COLO668 (cell line): Measurements from ENCODE around the gene RERE.
"Not testable (repeated sequence)": the region's sequence is repeated elsewhere in the genome, so short reads cannot be mapped to it uniquely, and the experiment has no call there.

Source experiments
- DNase-seq: peaks from one replicate; lab custom pipeline; 2025; ENCODE audit not compliant: unreplicated experiment; lab: John Stamatoyannopoulos, UW

The RERE gene

DNA sequence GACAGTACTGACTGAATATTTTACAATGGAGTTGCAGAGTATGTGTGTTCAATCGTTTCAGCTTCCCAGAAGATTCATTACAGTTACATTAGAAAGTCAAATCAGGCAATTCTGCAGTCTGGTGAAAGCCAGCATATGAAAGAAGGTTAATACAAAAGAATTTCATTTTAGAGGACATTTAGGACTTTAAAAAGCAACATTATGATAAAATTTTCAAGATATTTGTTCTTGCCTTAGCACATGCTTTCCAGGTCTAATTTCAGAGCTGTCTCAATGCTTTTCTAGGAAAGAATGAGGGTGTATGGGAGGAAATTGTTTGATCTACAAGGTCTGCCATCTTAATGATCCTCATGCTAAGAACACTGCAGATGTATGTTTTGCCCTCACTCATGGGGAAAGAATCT is 63.2 kb downstream of the RERE start:
- DNase-seq: no peak

DNA sequence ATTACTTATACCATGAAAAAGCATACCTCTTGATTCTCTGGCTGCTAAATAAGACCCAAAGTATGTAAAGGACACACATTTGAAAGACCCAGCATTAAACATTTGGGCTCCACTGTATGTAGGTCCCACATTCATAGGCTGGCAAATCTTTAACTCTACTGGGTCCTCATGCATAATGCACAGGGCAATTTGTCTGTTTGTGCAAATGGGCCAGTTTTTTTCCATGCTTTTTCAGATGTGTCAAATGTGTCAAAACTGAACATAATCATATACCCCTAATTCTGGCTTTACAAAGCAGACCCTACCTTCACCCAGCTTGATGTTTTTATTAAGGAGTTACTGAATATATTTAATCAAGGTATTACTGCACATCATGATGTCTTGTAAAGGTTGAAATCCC is 63.7 kb downstream of the RERE start:
- no peak for DNase-seq

DNA sequence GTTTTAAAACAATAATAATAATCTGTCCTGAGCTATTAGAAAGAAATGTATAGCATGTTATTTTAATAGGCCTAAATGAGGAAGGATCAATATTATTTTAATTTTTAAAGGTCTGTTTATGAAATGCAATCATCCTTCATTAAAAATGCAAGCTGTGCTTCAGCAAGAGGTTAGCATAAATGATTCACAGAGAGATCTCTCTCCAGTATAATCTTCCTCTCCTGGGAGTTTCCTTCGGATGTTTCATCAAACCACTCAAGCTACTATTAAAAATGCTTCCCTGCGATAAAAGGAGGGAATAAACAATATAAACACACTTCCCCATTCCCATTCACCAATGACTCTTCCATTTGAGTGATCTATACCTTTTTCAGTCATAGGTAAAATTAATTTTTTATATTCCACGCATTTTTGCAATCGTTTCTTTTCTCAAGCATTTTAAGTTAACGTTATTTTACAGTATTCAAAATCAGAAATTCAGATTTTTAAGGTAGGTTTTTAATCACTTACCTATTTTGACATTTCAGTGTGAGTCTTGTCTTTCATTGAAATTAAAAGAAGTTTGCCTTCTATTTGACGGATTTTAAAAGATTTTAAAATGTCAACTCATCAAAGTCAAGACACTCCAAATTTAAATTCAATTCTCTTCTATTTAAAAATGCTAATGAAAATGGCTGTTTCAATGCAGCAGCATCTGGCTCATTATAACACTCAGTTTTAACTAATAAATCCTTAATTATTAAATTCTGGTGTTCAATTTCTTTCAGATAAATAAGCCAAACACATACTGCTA is 64.3 kb downstream of the RERE start:
- DNase-seq: no peak

DNA sequence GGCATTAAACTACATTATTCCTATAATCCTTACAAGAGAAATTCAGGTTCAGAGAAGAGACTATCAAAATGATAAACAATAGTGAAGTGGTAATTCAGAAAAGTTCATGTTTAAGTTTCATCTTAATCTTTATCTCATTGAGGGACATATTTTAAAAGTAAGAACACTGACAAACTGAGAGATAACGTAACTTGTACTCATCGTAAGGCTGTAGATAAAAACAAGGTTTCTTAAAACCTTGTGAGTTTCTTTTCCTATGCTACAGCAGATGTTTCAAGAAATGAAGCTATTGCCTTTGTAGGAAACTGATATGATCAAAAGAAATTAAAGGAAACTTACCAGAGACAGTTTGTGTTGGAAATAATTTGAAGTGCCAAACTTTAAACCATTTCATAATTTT is 65.0 kb downstream of the RERE start:
- no peak for DNase-seq

DNA sequence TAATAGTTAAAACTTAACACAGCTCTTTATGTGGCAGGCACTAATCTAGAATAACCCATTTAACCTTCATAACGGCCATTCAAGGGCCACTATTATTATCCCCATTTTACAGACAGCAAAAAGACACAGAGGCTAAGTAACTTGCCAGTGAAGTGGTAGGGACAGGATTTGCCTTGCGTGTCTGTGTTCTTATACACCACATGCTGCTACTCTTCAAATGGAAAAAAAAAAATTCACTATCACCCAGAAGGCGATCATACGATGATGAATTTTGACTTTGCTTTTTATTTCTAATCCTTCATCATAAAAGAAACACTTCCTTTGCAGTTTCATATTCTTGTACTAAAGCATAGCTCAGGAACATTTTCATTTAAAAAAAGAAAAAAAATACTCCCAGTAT is 65.5 kb downstream of the RERE start:
- DNase-seq: no peak

DNA sequence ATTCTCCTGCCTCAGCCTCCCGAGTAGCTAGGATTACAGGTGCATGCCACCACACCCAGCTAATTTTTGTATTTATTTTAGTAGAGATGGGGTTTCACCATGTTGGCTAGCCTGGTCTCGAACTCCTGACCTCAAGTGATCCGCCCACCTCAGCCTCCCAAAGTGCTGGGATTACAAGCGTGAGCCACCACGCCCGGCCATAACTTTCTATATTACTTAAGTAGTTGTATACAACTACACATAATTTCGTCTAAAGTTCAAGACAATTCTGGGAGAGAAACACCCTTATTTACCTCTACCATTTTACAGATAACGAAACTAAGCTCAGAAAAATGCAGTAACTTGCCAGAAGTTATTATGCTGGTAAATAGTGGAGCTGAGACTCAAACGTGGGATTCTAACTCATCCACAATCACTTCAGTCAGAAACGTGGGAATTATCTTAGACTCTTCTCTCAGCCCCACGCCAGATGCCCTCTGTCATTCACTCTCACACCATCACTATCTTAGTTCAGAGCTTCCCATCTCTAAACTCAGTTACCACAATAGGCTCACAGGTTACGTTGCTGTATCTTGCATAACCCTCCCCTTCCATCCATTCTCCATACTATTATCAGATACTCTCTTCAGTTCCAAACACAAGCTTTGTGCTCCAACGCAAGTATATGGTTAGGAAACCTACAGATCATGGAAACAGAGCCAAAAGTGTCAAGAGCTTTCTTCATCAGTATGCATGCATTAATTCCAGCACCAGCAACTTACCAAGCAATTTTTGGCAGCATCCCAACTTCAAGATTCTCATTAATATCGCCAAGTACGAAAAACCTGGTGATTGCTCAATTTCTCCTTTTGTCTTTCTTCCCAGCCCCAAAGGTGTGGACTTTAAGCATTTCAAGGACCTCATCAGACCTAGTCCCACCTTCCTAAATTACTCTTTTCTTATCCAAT is 69.3 kb downstream of the RERE start:
- no peak for DNase-seq

DNA sequence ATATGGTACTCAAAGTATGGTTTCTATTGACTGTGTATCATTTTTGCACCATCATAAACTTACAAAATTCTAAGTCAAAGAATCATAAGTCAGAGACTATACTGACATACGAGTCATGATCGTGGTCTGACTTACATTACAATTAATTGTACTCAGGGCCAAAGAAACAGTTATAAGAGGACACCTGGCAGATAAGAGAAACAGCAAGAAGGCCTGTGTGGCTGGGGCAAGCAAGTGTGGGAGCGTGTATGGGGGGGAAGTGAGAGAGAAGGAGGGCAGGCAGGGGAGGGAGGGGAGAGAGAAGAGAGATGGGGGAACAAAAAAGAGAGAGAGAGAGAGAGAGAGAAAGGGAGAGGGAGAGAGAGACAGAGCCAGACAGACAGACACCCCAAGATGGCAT is 70.9 kb downstream of the RERE start:
- no peak for DNase-seq

DNA sequence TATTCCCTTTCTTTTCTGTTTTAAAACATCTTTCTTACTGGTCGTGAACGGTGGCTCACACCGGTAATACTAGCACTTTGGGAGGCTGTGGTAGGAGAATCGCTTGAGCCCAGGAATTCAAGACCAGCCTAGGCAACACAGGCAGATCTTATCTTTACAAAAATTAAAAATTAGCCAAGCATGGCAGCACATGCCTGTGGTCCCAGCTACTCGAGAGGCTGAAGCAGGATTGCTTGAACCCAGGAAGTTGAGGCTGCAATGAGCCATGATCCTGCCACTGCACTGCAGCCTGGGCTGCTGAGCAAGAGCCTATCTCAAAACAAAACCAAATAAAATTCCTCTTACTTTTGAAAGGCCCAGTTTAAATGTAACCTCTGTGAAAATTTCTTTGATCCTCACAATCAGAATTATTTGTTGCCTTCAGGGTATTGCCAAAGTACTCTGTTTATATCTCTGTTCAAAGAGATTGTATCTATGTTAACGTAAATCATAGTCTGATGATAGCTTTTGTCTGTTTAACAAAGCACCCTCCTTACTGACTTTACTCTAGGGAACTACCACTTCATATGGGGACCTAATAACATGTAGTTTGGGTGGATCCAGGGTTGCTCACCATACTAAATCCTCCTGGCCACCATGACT is 71.6 kb downstream of the RERE start:
- DNase-seq: no peak

DNA sequence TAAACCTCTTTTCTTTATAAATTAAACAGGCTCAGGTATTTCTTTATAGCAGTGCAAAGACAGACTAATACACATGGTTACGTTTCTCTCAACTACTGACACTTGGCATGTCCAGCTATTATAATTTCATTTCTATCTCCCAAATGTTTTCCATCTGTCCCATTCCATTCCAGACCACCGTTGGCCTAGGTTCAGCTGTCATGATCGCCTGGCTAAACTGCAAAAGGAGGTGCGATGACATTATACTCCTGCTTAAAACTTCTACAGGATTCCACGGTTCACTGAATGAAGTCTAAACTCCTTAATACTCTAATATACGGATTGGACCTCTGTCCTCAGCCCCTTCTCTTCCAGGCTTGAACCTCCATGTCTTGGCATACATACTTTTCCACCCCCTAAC is 72.1 kb downstream of the RERE start:
- DNase-seq: no peak

DNA sequence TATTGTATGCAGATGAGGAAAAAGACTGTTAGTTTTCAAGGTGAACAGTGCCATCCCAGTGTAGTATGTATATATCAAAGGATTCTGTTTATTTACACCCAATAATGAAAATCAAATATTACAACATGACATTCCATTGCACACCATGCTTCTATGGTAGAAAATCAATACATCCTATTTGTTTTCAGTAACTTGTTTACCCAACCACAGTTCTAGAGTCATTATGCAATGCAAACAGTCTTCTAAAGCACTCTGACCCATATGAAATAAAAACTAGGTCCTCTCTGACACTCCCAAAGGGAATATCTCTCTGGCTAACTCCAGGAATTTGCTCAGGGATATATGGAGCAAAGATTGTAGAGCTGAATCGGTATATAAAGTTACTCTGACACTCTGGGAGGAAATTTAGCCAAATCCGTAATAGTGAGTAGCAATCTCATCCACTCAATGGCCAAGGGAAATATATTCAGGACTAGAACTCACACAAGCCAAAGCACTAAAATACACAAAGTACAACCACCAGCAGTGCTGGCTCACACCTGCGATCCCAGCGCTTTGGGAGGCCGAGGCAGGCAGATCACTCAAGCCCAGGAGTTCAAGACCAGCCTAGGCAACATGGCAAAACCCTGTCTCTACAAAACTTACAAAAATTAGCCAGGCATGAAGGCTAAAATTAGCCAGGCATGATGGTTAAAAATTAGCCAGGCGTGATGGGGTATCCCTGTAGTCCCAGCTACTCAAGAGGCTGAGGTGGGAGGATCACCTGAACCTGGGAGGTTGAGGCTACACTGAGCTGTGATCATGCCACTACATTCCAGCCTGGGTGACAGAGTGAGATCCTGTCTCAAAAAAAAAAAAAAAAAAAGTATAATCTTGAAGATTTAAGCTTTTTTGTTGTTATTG is 75.2 kb downstream of the RERE start:
- DNase-seq: peak; percentile 26

DNA sequence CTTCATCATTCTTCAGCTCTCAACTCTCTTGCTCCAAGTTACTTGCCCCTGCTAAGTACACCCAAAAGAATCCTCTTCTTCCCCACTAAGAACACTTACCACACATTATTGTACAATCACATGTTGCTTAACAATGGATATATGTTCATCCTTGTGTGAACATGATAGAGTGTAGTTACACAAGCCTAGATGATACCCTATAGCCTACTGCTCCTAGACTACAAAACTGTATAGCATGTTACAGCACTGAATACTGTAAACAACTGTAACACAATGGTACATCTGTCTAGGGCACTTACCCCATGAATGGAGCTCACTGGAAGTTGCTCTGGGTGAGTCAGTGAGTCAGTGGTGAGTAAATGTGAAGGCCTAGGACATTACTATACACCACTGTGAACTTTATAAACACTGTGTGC is 77.4 kb downstream of the RERE start:
- no peak for DNase-seq

DNA sequence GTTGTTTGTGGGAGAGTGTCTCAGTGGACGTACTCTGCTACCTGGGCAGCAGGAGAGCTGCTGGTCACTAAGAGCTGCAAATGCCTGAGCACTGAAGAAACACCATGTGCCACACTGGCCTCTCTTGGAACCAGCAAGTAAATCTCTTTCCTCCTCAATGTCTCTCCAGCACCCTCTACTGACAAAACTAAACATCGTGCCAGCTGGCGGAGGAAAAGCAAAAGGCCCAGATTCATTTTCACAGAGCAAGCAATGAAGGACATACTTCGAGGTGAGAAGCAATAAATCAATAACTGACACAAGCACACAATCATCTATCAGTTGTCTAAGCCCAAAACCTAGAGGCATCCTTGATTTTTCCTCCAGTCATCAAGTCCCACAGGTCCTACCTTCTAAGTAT is 78.1 kb downstream of the RERE start:
- DNase-seq: no peak

DNA sequence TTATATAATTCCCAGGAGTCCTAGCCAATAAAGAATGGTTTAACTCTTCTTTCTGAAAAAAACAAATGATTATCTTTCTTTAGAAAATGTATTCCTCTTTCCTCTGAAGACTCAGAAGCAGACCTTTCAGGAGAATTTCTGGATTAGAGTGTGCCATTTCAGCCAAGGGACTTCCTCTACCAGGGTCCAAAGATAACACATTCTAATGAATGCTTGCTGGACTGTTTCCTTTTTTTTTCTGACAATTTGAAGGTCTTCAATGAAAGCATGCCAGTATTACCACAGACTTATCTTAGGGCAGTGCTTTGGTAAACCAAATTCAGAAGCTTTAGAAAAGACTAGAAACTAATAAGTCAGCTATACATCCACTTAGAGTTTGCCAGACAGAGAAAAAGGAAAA is 80.5 kb downstream of the RERE start:
- DNase-seq: no peak

DNA sequence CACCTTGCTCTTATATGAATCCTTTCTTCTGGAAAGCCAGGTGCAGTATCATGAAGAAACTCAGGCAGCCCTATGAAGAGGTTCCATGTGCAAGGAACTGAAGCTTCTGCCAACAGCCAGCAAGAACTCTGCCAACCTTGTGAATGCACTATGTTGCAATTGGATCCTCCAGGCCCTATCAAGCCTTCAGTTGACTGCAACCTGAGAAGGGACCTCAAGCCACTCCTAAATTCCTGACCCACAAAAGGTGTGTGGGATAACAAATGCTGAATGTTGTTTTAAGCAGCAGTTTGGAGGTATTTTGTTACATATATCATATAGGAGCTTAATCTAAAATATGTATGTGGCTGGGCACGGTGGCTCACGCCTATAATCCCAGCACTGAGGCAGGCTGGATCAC is 84.0 kb downstream of the RERE start:
- no peak for DNase-seq

DNA sequence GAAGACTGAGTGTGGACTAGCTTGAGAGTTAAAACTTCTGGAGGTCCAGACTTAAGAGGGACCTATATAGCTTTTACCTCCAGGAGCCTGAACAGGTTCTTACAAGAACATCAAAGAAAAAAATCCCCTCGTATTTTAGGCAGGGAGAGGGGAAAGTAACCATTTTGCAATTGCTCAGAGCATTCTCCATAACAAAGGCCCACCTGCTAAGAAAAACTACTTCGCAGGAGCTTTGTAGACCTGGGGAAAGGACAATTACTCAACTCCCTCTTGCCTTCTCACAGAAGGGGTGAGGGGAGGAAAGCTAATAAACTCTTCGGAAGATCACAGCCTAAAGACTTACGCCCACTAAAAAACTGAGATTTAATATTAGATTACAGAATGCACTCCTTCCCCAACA is 86.3 kb downstream of the RERE start:
- no peak for DNase-seq

DNA sequence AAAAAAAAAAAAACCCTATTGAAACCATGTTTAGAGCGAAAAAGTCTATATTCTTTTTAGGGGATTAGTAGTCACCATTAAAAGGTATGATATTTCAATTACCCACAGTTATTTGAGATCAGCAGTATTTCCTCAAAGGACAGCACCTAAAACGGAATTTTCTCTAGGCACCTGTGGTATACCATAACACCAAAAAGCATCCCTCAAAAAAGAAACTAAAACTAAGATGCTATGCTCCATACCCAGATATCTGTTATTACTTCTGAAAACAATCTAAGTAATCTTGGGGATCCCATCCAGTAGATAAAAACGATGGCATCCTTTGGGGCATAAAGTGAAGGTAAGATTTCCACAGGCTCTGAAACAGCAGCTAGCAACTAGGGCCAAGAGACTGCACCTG is 89.0 kb downstream of the RERE start:
- DNase-seq: no peak

DNA sequence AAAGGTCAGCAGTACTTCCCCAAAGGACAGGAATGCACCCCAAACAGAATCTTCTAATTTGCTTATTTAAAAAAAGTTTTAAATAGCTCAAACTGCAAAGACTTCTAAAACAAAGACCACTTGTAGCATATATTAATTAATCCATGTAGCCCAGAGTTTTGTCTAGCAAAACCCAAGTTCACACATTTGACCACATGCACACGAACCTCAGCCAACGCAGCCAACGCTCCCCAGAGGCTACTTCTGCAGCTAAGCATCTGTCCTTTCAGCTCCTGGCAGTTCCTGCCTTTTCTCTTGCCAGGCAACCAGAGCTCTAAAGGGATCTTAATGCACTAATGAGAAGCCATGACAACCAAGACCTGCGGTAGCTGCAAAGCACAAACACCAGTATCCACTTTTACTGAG is 89.6 kb downstream of the RERE start:
- DNase-seq: no peak

DNA sequence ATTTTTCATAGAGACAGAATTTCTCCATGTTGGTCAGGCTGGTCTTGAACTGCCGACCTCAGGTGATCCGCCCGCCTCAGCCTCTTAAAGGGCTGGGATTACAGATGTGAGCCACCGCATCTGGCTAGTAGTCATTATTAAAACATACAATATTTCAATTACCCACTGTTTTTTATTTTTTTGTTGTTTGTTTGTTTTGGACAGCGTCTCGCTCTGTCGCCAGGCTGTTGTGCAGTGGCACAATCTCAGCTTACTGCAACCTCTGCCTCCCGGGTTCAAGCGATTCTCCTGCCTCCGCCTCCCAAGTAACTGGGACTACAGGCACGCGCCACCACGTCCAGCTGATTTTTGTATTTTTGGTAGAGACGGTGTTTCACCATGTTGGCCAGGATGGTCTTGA is 90.1 kb downstream of the RERE start:
- not testable (repeated sequence) for DNase-seq

DNA sequence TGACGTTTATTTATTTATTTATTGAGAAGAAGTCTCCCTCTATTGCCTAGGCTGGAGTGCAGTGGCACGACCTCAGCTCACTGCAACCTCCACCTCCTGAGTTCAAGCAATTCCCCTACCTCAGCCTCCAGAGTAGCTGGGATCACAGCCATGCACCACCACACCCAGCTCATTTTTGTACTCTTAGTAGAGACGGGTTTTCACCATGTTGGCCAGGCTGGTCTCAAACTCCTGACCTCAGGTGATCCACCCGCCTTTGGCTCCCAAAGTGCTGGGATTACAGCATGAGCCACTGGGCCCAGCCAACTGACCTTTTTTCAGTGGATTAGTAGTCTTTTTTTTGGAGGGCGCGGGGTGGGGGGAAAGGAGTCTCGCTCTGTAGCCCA is 90.6 kb downstream of the RERE start:
- DNase-seq: not testable (repeated sequence)

DNA sequence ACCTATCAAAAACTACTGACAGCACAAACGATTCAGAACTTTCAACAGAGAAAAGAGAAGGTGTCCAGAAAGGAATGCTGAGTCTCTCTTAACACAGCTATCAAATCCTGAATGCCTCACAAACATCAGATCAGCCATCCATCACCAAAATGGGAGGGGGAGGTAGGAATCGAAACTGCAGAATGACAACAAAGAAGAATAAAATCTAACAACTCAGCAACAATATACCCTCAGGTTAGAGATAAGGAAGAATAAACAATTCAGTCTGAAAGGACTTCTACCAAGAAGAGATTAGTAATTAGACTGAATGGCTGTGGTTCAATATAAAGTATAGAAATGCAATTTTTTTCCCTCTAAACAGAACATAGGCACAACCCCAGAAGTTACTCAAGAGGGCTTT is 94.4 kb downstream of the RERE start:
- DNase-seq: no peak

DNA sequence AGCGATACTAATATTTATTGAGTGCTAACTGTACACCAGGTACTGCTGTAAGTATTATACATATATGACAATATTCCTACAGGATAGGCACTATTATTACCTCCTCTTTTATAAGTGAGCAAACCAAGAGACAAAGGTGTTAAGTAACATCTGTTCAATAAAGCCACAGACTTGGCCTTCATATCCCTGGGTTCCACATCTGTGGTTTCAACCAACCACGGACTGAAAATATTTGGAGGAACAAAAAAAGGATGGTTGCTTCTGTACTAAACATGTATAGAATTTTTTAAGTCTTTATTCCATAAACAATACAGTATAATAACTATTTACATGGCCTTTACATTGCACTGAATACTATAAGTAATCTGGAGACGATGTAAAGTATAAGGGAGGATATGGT is 95.1 kb downstream of the RERE start:
- DNase-seq: no peak
